ENCODE results near the gene SIRPB2.

SIRPB2 gene

GRCh38 chr20:1491281-1491840 lies at the start of gene SIRPB2:
Gene SIRPB2 (minus strand): TSS chr20:1491420. CDS start chr20:1491359, 61 bp downstream.
- no peak for TF ChIP-seq CTCF (IDR thresholded peaks at IDR 0.05)
- TF ChIP-seq ZFX (IDR thresholded peaks at IDR 0.05; ENCODE audit: borderline replicate concordance): no peak
- no peak within 1 kb of the TSS for H3K27ac ChIP-seq

GRCh38 chr20:1539816-1540419 lies 48.7 kb upstream of the SIRPB2 start:
- TF ChIP-seq CTCF (IDR thresholded peaks at IDR 0.05): no peak
- no peak for TF ChIP-seq ZFX (IDR thresholded peaks at IDR 0.05; ENCODE audit: borderline replicate concordance)
- H3K27ac ChIP-seq: no peak overlapping the region

- H3K27ac ChIP-seq: no peak overlapping the region
- no peak for TF ChIP-seq CTCF (IDR thresholded peaks at IDR 0.05)
These were observed 47.4 kb upstream of the SIRPB2 start for GRCh38 chr20:1538655-1539054.

- H3K27ac ChIP-seq: no peak overlapping the region
- TF ChIP-seq CTCF (IDR thresholded peaks at IDR 0.05): no peak
- no peak for TF ChIP-seq ZFX (IDR thresholded peaks at IDR 0.05; ENCODE audit: borderline replicate concordance)
These were observed 46.5 kb upstream of the SIRPB2 start for GRCh38 chr20:1537731-1538058.

GRCh38 chr20:1536893-1537730 lies 45.9 kb upstream of the SIRPB2 start:
- H3K27ac ChIP-seq: no peak overlapping the region
- no peak for TF ChIP-seq ZFX (IDR thresholded peaks at IDR 0.05; ENCODE audit: borderline replicate concordance)
- no peak for TF ChIP-seq CTCF (IDR thresholded peaks at IDR 0.05)

- H3K27ac ChIP-seq: no peak overlapping the region
- TF ChIP-seq CTCF (IDR thresholded peaks at IDR 0.05) (no peak), ZFX (IDR thresholded peaks at IDR 0.05; ENCODE audit: borderline replicate concordance) (no peak)
These were observed 44.4 kb upstream of the SIRPB2 start for GRCh38 chr20:1535420-1536175.
